GM12878 (cell line): ENCODE measurements around the gene GPN2. TPM values are rescaled to one million over a fixed set of nuclear protein-coding genes. Genes with fewer than 3 reads are reported as not detected.

Experiments used
- BHLHE40 ChIP-seq, 2 experiments: fragments of 450-650 bp in 1 of 2; IDR thresholded peaks; 2 replicates each; pipeline ENCODE4 v1.6.1; 2011 to 2017; ENCODE audit warnings: low read depth in 2 of 2, borderline replicate concordance in 1 of 2, improper control_type of control experiment in 1 of 2, low read length in 1 of 2, mild to moderate bottlenecking in 1 of 2
- CREM ChIP-seq: IDR thresholded peaks from 2 replicates; pipeline ENCODE4 v1.6.1; 2014; ENCODE audit warnings: antibody characterized with exemption, low read depth
- CUX1 ChIP-seq: IDR thresholded peaks from 2 replicates; pipeline ENCODE4 v1.6.1; 2012; ENCODE audit warnings: improper control_type of control experiment, low read depth, low read length; ENCODE audit not compliant: insufficient replicate concordance
- DPF2 ChIP-seq: fragments of 450-650 bp; IDR thresholded peaks from 2 replicates; pipeline ENCODE4 v1.6.1; 2017; ENCODE audit warnings: mild to moderate bottlenecking
- ESRRA ChIP-seq: IDR thresholded peaks from 2 replicates; pipeline ENCODE4 v1.6.1; 2012; ENCODE audit warnings: mild to moderate bottlenecking, low read length, improper control_type of control experiment
- IRF4 ChIP-seq: IDR thresholded peaks from 2 replicates; pipeline ENCODE4 v1.6.1; 2011; ENCODE audit warnings: low read depth, low read length
- IRF5 ChIP-seq: fragments of 450-650 bp; IDR thresholded peaks from 2 replicates; pipeline ENCODE4 v1.6.1; 2017; ENCODE audit warnings: borderline replicate concordance
- KDM1A ChIP-seq: fragments of 200-600 bp; sonication (generic); IDR thresholded peaks from 2 replicates; pipeline ENCODE4 v1.6.1; 2016; ENCODE audit warnings: borderline replicate concordance
- KLF5 ChIP-seq: fragments of 450-650 bp; IDR thresholded peaks from 2 replicates; pipeline ENCODE4 v1.6.1; 2014; ENCODE audit warnings: mild to moderate bottlenecking; ENCODE audit not compliant: partially characterized antibody
- LARP7 ChIP-seq: fragments of 450-650 bp; IDR thresholded peaks from 2 replicates; pipeline ENCODE4 v1.6.1; 2017; ENCODE audit warnings: mild to moderate bottlenecking
- NFYA ChIP-seq: IDR thresholded peaks from 2 replicates; pipeline ENCODE4 v1.6.1; 2011; ENCODE audit warnings: low read depth, mild to moderate bottlenecking, low read length, improper control_type of control experiment, borderline replicate concordance
- NR2C2 ChIP-seq: IDR thresholded peaks from 2 replicates; pipeline ENCODE4 v1.6.1; 2011; ENCODE audit warnings: borderline replicate concordance, low read depth; ENCODE audit not compliant: control insufficient read depth, insufficient read length
- POLR2A ChIP-seq: IDR thresholded peaks from 2 replicates; pipeline ENCODE4 v1.6.1; 2011; ENCODE audit warnings: low read depth, mild to moderate bottlenecking, low read length
- POLR2AphosphoS5 ChIP-seq: IDR thresholded peaks from 2 replicates; pipeline ENCODE4 v1.6.1; 2011; ENCODE audit warnings: mild to moderate bottlenecking, low read length, inconsistent platforms
- RBBP5 ChIP-seq: fragments of 200-600 bp; sonication (generic); conservative IDR thresholded peaks from 2 replicates; pipeline ENCODE4 v1.6.1; 2016
- RELA ChIP-seq: fragments of 450-650 bp; IDR thresholded peaks from 2 replicates; pipeline ENCODE4 v1.8.0; 2014; ENCODE audit warnings: borderline replicate concordance; ENCODE audit not compliant: partially characterized antibody
- RFX5 ChIP-seq: IDR thresholded peaks from 2 replicates; pipeline ENCODE4 v1.6.1; 2011; ENCODE audit warnings: low read depth, low read length, improper control_type of control experiment
- RUNX3 ChIP-seq: IDR thresholded peaks from 2 replicates; pipeline ENCODE4 v1.6.1; 2012; ENCODE audit warnings: low read length, inconsistent platforms
- SKIL ChIP-seq: fragments of 450-650 bp; IDR thresholded peaks from 2 replicates; pipeline ENCODE4 v1.6.1; 2017; ENCODE audit warnings: mild to moderate bottlenecking, low read depth, inconsistent platforms; ENCODE audit not compliant: poor library complexity, severe bottlenecking
- SMAD5 ChIP-seq: IDR thresholded peaks from 2 replicates; pipeline ENCODE4 v1.6.1; 2016; ENCODE audit warnings: antibody characterized with exemption, low read depth
- SRF ChIP-seq, 2 experiments: IDR thresholded peaks; 2 replicates each; pipeline ENCODE4 v1.6.1; 2011; ENCODE audit warnings: low read depth in 2 of 2, low read length in 2 of 2, mild to moderate bottlenecking in 1 of 2, moderate library complexity in 1 of 2
- SUPT20H ChIP-seq: IDR thresholded peaks from 2 replicates; pipeline ENCODE4 v1.6.1; 2011; ENCODE audit warnings: low read depth, mild to moderate bottlenecking, low read length, moderate library complexity, borderline replicate concordance; ENCODE audit not compliant: control insufficient read depth
- ZZZ3 ChIP-seq: IDR thresholded peaks from 2 replicates; pipeline ENCODE4 v1.6.1; 2011; ENCODE audit warnings: low read depth; ENCODE audit not compliant: control insufficient read depth, insufficient read length
- polyA plus RNA-seq, 11 experiments: library from polyadenylated mRNA; depleted of rRNA in 4 of 11; unstranded in 6 of 11; stranded (reverse) in 5 of 11; fragments of >200 nt; fragmentation: Nextera tagmentation in 4 of 11; fragmentation: Illumina TruSeq in 1 of 11; extraction: Ambion mirVana in 4 of 11; extraction: Trizol in 1 of 11; gene quantifications; 1 replicate in 1 of 11; 2 replicates in 10 of 11; pipeline versions ENCODE4 v1.2.1 to v1.2.3, GENCODE V29; 2011 to 2016; ENCODE audit warnings: inconsistent platforms in 2 of 11, missing spikeins in 2 of 11, low read depth in 1 of 11
- total RNA-seq, 4 experiments: library from RNA; depleted of rRNA in 3 of 4; stranded (reverse); fragments of >200 nt in 3 of 4; fragmentation: Illumina TruSeq in 1 of 4; extraction: Trizol in 1 of 4; gene quantifications; 2 replicates each; pipeline versions ENCODE4 v1.2.1 to v1.2.3, GENCODE V29; 2013 to 2021

GPN2 gene
- total and polyA plus RNA-seq, 10 of the 15 experiments (the other 5 are each of a cell fraction or from before 2014, with no cell fraction given): 8.3 to 61.4 (median 23.3) TPM

- TF ChIP-seq BHLHE40 (IDR thresholded peaks at IDR 0.05; ENCODE audit: borderline replicate concordance in 1 of 2, low read depth in 2 of 2, low read length in 1 of 2): peak; percentile 16 to 46; a peak in 1 of 4 replicates
- TF ChIP-seq NR2C2: no peak
- peak; percentile 90 for TF ChIP-seq SMAD5
- no peak for TF ChIP-seq IRF4
- 0 out of 2 replicates have a peak, but pooled peaks have one; percentile 60 for TF ChIP-seq DPF2
- peak; percentile 95 for TF ChIP-seq POLR2AphosphoS5
- no peak; the same call in 1 of the 2 replicates for TF ChIP-seq RUNX3
- peak; percentile 38 for TF ChIP-seq CREM
- no peak for TF ChIP-seq IRF5
- TF ChIP-seq POLR2A: peak; percentile 98
- TF ChIP-seq CUX1: no peak
- no peak for TF ChIP-seq SRF (IDR thresholded peaks at IDR 0.05; ENCODE audit: low read depth in 2 of 2, low read length in 2 of 2)
- TF ChIP-seq SKIL: no peak
- no peak for TF ChIP-seq SUPT20H
- peak; percentile 69 for TF ChIP-seq LARP7
- TF ChIP-seq RBBP5: no peak
- TF ChIP-seq ZZZ3: no peak
- TF ChIP-seq NFYA: 0 out of 2 replicates have a peak, but pooled peaks have one; percentile 33
- peak; percentile 74 for TF ChIP-seq RFX5
- TF ChIP-seq KDM1A: no peak
- TF ChIP-seq RELA: no peak
- no peak for TF ChIP-seq ESRRA
- TF ChIP-seq KLF5: peak; percentile 36
These were observed 25.2 kb downstream of the GPN2 start (continued) for GRCh38 chr1:26864610-26865480.
